HCT116 (cell line): ENCODE data around the gene RPUSD3.

Experiments used
- ATF3 ChIP-seq: IDR thresholded peaks from 2 replicates; pipeline ENCODE4 v1.6.1; 2012
- CBX3 ChIP-seq: IDR thresholded peaks from 2 replicates; pipeline ENCODE4 v1.6.1; 2012; ENCODE audit warnings: low read depth
- CEBPB ChIP-seq: IDR thresholded peaks from 2 replicates; pipeline ENCODE4 v1.6.1; 2012; ENCODE audit warnings: low read depth
- CTCF ChIP-seq, 3 experiments: fragments of 200-600 bp in 1 of 3; sonication (generic) in 1 of 3; IDR thresholded peaks in 2 of 3; conservative IDR thresholded peaks in 1 of 3; 2 replicates each; pipeline ENCODE4 v1.5.1; 2012 to 2017; ENCODE audit warnings: low read depth in 2 of 3, low read length in 2 of 3, antibody characterized with exemption in 1 of 3, borderline replicate concordance in 1 of 3, control low read depth in 1 of 3, mild to moderate bottlenecking in 1 of 3, mixed read lengths in 1 of 3, mixed run types in 1 of 3, moderate library complexity in 1 of 3; ENCODE audit not compliant: insufficient read depth in 1 of 3
- EGR1 ChIP-seq: IDR thresholded peaks from 2 replicates; pipeline ENCODE4 v1.6.1; 2012; ENCODE audit warnings: low read depth
- EZH2 ChIP-seq: fragments of 200-600 bp; sonication (generic); IDR thresholded peaks from 2 replicates; pipeline ENCODE4 v1.6.1; 2017; ENCODE audit warnings: antibody characterized with exemption, mixed run types
- EZH2phosphoT487 ChIP-seq: fragments of 200-600 bp; IDR thresholded peaks from 2 replicates; pipeline ENCODE4 v1.6.1; 2018; ENCODE audit warnings: antibody characterized with exemption, borderline replicate concordance
- JUND ChIP-seq: IDR thresholded peaks from 2 replicates; pipeline ENCODE4 v1.6.1; 2012
- MAX ChIP-seq: IDR thresholded peaks from 2 replicates; pipeline ENCODE4 v1.6.1; 2012
- POLR2A ChIP-seq: IDR thresholded peaks from 2 replicates; pipeline ENCODE4 v1.7.0; 2011; ENCODE audit warnings: borderline replicate concordance; ENCODE audit not compliant: insufficient read depth, insufficient read length; ENCODE audit errors: extremely low read depth
- POLR2AphosphoS5 ChIP-seq: IDR thresholded peaks from 2 replicates; pipeline ENCODE4 v1.6.1; 2011; ENCODE audit warnings: mild to moderate bottlenecking, low read depth, low read length, moderate library complexity
- RAD21 ChIP-seq: IDR thresholded peaks from 2 replicates; pipeline ENCODE4 v1.6.1; 2012; ENCODE audit warnings: low read depth, mild to moderate bottlenecking
- ZFX ChIP-seq: fragments of 450-650 bp; IDR thresholded peaks from 2 replicates; pipeline ENCODE4 v1.6.1; 2017
- ZNF274 ChIP-seq: fragments of 200-500 bp; sonication (Bioruptor generic); IDR thresholded peaks from 2 replicates; pipeline ENCODE4 v1.6.1; 2014; ENCODE audit warnings: mild to moderate bottlenecking, low read depth, low read length, inconsistent platforms

- TF ChIP-seq EZH2 (no peak), CTCF (IDR thresholded peaks at IDR 0.05 in 2 of 3, conservative IDR thresholded peaks at IDR 0.05 in 1 of 3; ENCODE audit: borderline replicate concordance in 1 of 3, insufficient read depth in 1 of 3, low read depth in 2 of 3, low read length in 2 of 3) (no peak), POLR2AphosphoS5 (peak; percentile 95), ZFX (peak; percentile 84), POLR2A (peak; percentile 75), RAD21 (no peak), CBX3 (peak; percentile 23; the same call in 1 of the 2 replicates), ZNF274 (no peak), CEBPB (no peak), EZH2phosphoT487 (no peak), ATF3 (no peak), MAX (peak; percentile 66), EGR1 (peak; percentile 98), JUND (no peak)
Observed at GRCh38 chr3:9890249-9891071, 46.7 kb upstream of the RPUSD3 start, which contains the start of gene JAGN1.
